GM18868 (cell line): ENCODE results near the gene COX5A.
A peak's percentile ranks its signal among the peaks of the same experiment; 100 is the strongest.
"Not testable (repeated sequence)": the region's sequence is repeated elsewhere in the genome, so short reads cannot be mapped to it uniquely, and the experiment has no call there.

Experiments used
- ATAC-seq: cut with Tn5 transposase; IDR thresholded peaks from one replicate; pipeline ENCODE4 v1.9.1; 2021; ENCODE audit warnings: mild to moderate bottlenecking, moderate library complexity; ENCODE audit not compliant: unreplicated experiment

Gene COX5A

DNA sequence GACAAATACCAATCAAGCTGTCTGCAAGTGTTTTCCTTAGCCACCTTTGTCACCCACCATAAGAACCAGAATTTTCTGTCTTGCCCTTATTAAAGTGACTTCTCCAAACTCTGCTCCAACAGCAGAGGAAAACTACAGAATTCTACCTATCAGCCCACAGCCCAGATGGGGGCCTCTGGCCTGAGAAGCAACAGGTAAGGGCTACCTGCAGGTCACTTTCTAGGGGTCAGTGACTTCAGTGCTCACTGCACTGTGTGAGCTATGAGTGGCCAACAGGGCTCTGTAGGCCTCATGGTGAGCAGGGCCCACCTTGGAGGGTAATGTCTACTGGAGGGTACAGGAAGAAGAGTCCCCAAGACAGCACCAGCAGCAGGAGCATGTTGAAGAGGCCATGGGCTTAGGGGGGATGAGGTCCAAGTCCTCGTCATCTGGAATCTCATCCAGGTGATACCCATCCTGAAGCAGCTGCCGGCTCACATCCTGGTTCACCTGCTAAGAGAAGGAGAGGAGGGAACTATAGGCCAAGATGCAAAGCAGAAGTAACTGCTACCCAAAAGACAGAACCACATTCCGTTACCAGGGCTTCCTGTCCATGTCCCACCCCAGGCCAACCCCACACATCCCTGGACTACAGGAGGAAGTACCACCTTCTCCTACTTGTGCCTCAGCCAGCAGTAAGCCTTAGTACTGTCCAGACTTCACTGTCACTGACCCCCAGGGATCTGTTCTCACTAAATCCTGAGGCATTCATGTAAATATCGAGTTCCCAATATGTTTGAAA is 35.4 kb downstream of the COX5A start:
- no peak for ATAC-seq

DNA sequence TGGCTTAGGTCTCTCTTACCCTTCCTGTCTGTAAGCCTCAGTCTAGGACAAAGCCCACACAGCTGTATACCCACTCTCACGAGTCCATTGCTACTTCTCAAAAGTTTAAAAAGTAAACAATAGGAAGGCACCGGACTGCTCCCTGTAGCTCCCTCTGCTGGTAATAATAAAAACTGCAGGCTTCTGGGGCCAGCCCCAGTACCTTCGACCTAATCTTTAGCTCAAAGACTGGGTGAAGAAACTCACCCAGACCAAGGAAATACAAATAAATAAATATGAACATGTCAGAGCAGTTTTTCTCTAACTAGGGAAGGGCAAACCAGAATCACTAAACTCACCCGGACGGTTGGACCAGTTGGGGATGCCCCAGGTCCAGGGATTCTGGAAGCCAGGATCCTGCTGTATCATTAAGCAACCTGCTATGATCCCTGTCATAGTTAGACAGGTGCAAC is 36.2 kb downstream of the COX5A start:
- no peak for ATAC-seq

DNA sequence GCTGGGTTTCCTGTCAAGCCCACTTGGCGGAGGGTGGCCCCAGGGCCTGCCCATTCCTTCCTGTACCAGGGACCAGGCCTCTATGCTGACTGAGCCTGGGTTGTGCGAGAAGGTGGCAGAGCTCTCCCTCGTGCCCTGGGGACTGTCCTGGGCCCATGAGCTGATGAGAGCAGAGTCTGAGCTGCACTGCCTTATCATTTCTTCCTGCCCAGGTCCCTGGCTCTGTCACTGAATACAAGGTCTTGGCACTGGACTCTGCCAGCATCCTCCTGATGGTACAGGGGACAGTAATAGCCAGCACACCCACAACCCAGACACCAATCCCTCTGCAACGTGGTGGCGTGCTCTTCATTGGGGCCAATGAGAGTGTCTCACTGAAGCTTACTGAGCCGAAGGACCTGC is 40.6 kb downstream of the COX5A start:
- ATAC-seq, result no peak

DNA sequence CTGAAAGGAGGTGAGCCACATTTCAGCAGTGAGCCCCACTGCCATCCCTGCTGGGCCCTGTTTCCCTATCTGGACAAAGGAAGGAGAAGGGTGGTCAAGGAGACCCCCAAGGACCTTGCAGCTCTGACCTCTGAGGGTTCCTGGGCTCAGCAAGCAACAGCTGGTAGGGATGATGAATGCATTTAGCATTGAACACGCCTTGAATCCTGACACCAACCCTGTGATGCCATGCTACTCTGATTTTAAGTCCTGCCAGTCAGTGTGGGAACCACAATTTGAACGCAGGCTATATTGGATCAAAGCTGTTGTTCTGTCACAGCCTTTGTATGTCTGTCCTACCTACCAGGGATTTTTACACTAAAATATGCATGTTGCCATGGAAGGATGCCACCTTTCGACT is 41.6 kb downstream of the COX5A start:
- ATAC-seq, result no peak

- ATAC-seq, result no peak
Measured at GRCh38 chr15:74895830-74896229, 42.0 kb downstream of the COX5A start.

- not testable (repeated sequence) for ATAC-seq
Measured at GRCh38 chr15:74894383-74894782, 43.5 kb downstream of the COX5A start.

GRCh38 chr15:74893627-74894026 is 44.2 kb downstream of the COX5A start:
- no peak for ATAC-seq

DNA sequence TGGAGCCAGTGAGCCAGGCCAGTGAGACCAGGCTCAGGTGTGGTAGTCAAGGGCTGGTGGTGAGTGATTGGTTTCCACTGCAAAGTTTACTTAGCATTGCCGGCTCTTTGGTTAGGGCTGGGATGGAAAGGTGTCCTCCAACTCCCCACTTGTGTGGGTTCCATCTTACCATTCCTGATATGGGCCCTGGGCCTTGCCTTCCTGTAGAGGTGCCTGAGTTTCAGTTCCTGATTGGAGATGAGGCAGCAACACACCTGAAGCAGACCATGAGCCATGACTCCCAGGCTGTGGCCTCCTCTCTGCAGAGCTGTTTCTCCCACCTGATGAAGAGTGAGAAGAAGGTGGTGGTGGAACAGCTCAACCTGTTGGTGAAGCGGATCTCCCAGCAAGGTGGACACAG is 44.9 kb downstream of the COX5A start:
- ATAC-seq, result no peak

- no peak for ATAC-seq
Measured at GRCh38 chr15:74892313-74892712, 45.6 kb downstream of the COX5A start.

GRCh38 chr15:74891469-74891868 is 46.4 kb downstream of the COX5A start:
- no peak for ATAC-seq

GRCh38 chr15:74890665-74890960 is 47.3 kb downstream of the COX5A start:
- no peak for ATAC-seq

DNA sequence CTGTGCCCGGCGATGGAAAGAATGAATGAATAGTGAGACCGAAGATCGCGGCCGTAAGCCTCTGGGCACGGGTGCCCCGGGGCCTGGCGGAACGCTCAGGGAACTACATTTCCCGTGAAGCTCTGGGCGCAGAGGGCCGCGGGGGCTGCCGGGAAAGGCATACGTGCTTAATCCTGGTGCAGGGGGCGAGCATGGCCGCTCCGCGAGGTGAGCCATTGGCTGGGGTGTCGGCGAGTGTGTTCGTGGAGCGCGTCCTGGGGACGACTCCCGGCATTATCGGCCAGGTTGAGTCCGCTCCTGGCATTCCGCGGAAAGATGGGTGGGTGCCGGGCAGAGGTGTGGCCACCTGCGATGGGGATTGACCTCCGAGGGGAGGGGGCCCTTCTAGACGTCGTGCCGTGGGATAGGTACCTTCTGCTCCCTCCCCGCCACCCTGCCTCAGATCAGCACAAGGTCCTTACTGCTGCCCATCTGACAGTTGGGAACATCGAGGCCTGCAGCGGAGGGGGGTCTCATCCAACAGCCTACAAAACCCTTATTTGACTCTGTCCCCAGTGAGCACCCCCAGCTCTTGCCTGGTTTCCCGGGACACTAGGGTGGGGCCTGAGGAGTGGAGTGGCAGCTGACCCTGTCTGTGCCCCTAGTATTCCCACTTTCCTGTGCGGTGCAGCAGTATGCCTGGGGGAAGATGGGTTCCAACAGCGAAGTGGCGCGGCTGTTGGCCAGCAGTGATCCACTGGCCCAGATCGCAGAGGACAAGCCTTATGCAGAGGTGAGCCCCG is 47.8 kb downstream of the COX5A start, which contains the start of gene MPI:
TSS of gene MPI (plus strand) at position 160 of the 782 bp plus-strand sequence. CDS start at position 192, 32 bp downstream.
- peak; percentile 91 for ATAC-seq

GRCh38 chr15:74889390-74889882 is 48.4 kb downstream of the COX5A start:
- ATAC-seq, result no peak

DNA sequence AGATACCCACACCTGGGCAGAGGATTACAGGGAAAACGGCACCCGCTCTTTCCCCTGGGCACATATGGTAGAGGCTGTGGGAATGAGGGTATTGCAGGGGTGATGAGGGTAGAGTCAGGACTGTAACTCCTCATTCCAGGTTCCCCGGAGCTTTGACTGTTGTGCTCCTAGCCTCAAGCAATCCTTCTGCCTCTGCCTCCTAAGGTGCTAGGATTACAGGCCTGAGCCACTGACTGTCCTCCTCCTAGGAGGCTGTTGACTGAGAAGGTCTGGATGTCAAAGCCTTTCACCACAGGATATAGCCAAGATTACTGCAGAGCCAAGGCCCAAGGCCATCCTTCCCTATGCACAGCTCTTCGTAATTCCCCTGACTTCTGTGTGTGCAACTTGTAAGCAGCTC is 49.2 kb downstream of the COX5A start:
- no peak for ATAC-seq

GRCh38 chr15:74887537-74888193 is 50.2 kb downstream of the COX5A start:
- ATAC-seq, result not testable (repeated sequence)

- ATAC-seq, result no peak
Measured at GRCh38 chr15:74885461-74885860, 52.4 kb downstream of the COX5A start.

DNA sequence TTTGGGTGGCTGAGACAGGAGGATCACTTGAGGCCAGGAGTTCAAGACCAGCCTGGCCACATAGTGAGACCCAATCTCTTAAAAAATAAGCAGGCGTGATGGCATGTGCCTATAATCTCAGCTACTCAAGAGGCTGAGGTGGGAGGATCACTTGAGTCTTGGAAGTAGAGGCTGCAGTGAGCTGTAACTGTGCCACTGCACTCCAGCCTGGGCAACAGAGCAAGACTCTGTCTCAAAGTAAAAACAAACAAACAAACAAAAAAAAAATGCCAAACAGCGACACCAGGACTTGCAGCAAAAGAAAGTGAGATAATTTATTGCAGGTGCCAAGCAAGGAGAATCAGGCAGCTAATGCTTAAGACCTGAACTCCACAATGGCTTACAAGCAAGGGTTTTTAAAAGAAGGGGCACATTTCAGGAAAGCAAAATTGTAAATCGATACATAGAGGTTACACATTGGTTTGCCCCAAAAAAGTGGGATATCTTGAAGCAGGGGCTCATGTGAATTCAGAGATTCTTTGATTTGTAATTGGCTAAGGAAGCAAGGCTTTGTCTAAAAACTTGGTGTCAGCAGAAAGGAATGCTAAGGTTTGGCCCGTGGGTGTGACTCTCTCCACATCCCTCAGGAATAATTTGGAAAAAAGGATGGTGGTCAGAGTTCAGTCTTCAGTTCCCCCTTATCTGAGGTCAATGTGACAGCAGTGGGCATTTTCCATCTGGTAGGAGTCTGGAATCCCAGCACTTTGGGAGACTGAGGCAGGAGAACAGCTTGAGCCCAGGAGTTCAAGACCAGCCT is 53.2 kb downstream of the COX5A start:
- ATAC-seq, result no peak

DNA sequence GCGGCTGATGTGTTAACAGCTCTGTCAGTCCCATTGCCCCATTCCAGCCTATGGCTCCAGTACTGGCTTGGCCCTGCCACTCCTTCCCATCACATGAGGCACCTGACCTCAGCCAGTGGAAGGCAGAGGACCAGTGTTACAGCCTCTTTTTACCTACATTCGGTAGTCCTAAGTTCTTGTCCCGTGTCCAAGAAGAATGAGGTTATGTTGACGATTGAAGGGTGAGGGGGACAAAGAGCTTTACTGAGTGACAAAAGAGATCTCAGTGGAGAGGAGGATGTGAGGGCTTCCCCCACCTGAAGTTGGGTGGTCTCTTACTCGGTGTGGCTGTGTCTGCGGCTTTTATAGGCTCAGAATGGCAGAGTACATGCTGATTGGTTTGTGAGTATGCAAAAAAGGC is 55.3 kb downstream of the COX5A start:
- ATAC-seq, result no peak

DNA sequence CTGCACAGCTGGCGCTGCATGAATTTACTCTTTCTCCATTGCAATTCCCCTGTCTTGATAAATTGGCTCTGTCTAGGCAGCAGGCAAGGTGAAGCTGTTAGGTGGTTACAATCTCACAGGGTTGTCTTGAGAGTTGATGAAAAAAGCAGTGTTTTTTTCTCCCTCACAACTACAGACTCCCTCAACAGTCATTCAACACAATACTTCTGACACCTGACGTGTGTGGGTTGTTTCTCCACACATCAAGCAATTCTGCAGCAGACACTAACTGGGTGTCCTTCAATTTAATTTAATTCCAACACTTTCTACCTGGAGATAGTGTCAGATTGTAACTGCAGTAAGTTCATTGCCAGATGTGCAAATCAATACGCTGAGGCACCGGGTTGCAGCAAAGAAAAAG is 59.6 kb downstream of the COX5A start:
- ATAC-seq, result no peak

- no peak for ATAC-seq
Measured at GRCh38 chr15:74873756-74874424, 64.0 kb downstream of the COX5A start.
